SK-N-MC (cell line): ENCODE results near the gene SAMD11.

Experiments
- EZH2 ChIP-seq: fragments of 200-600 bp; sonication (generic); IDR thresholded peaks from one replicate; pipeline ENCODE4 v1.6.1; 2017; ENCODE audit warnings: antibody characterized with exemption
- FOXP2 ChIP-seq: optimal IDR thresholded peaks from 2 replicates; pipeline ENCODE3; 2011; ENCODE audit warnings: mild to moderate bottlenecking, moderate library complexity; ENCODE audit not compliant: insufficient read depth; ENCODE audit errors: extremely low read length, control extremely low read depth
- POLR2AphosphoS5 ChIP-seq: IDR thresholded peaks from 2 replicates; pipeline ENCODE4 v1.6.1; 2012; ENCODE audit warnings: mild to moderate bottlenecking, low read depth, low read length, borderline replicate concordance

DNA sequence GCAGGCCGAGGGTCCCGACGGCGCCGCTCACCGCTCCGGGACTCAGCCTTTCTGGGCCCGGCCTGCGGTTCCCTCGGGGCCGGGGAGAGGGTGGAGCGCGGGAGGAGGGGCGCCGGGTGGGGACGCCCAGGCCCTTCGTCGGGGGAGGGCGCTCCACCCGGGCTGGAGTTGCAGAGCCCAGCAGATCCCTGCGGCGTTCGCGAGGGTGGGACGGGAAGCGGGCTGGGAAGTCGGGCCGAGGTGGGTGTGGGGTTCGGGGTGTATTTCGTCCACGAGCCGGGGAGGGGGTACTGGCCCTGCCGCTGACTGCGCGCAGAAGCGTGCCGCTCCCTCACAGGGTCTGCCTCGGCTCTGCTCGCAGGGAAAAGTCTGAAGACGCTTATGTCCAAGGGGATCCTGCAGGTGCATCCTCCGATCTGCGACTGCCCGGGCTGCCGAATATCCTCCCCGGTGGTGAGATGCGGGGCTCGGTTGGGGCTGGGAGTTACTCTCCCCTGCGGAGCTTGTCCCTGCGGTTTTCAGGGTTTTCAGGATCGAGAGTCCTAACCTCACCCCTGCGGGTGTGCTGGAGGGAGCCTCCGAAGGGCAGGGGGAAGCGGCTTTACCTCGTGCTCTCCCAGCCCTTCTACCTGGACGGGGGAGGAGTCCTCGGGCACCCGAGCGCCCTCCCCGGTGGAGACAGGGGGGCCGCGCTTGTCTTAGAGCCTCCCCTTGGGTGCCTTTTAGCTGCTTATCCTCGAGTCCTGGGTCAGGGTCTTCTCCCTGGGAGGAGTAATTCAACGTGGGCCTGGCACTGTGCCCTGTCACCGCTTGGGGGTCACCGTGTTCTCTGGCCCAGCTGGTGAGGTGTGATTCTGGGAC lies 2.1 kb downstream of the SAMD11 start:
- peak; percentile 72 for TF ChIP-seq POLR2AphosphoS5
- TF ChIP-seq EZH2, result no peak
- no peak for TF ChIP-seq FOXP2
